GM12892 (cell line): ENCODE results near the gene SCAF11.

Source experiments
- POLR2A ChIP-seq: IDR thresholded peaks from 2 replicates; pipeline ENCODE4 v1.6.1; 2011; ENCODE audit warnings: low read depth, low read length, control low read depth
- POLR2AphosphoS5 ChIP-seq: IDR thresholded peaks from 2 replicates; pipeline ENCODE4 v1.6.1; 2011; ENCODE audit warnings: low read depth, low read length, control low read depth

- TF ChIP-seq POLR2AphosphoS5: no peak
- no peak for TF ChIP-seq POLR2A
These were observed 2.1 kb downstream of the SCAF11 start for GRCh38 chr12:45988264-45988663.
